HL-60 (cell line): ENCODE measurements around the gene LRRC7.

Experiments
- DNase-seq, 2 experiments: peaks; one replicate each; pipeline ENCODE4 v3.0.0-alpha.2; 2010 to 2020; ENCODE audit warnings: low read depth in 1 of 2, low spot score in 1 of 2
- H3K27ac ChIP-seq: fragments of 250-450 bp; sonication (Bioruptor Pico); replicated peaks from 2 replicates; pipeline ENCODE4 v1.5.1; 2020; ENCODE audit warnings: mild to moderate bottlenecking, moderate library complexity
- H3K27me3 ChIP-seq: fragments of 250-450 bp; sonication (Bioruptor Pico); 2 replicates; pipeline ENCODE4 v1.5.1; 2021; ENCODE audit warnings: mild to moderate bottlenecking, moderate library complexity; ENCODE audit not compliant: insufficient read depth, poor library complexity, severe bottlenecking
- H3K4me3 ChIP-seq: replicated peaks from 2 replicates; pipeline ENCODE4 v1.5.1; 2011; ENCODE audit warnings: mild to moderate bottlenecking, control low read depth, low read length; ENCODE audit not compliant: insufficient read depth
- CTCF ChIP-seq: IDR thresholded peaks from one replicate; pipeline ENCODE4 v1.5.1; 2011; ENCODE audit warnings: low read length, control low read depth, inconsistent platforms; ENCODE audit not compliant: insufficient read depth
- GABPA ChIP-seq: IDR thresholded peaks from 2 replicates; pipeline ENCODE4 v1.6.1; 2012; ENCODE audit warnings: low read depth
- POLR2AphosphoS5 ChIP-seq: IDR thresholded peaks from 2 replicates; pipeline ENCODE4 v1.6.1; 2012; ENCODE audit warnings: low read depth
- REST ChIP-seq: IDR thresholded peaks from 2 replicates; pipeline ENCODE4 v1.6.1; 2012; ENCODE audit warnings: low read depth; ENCODE audit not compliant: insufficient replicate concordance
- SPI1 ChIP-seq: IDR thresholded peaks from 2 replicates; pipeline ENCODE4 v1.6.1; 2012; ENCODE audit warnings: low read depth, mild to moderate bottlenecking, borderline replicate concordance

LRRC7 gene

GRCh38 chr1:69940231-69940630 is 372.5 kb downstream of the LRRC7 start:
- no peak overlapping the region for H3K27ac ChIP-seq
- no peak for DNase-seq
- no peak overlapping the region for H3K4me3 ChIP-seq
- TF ChIP-seq GABPA: no peak
- no peaks in the 10 kb centered on the region for H3K27me3 ChIP-seq

GRCh38 chr1:69940816-69941215 is 373.1 kb downstream of the LRRC7 start:
- H3K4me3 ChIP-seq: no peak overlapping the region
- TF ChIP-seq REST (no peak), CTCF (no peak)
- DNase-seq: no peak

GRCh38 chr1:69943030-69943429 is 375.3 kb downstream of the LRRC7 start:
- Histone ChIP-seq H3K27ac (no peak overlapping the region), H3K4me3 (no peak overlapping the region), H3K27me3 (no peaks in the 10 kb centered on the region)
- TF ChIP-seq CTCF (no peak), REST (no peak), SPI1 (no peak), POLR2AphosphoS5 (no peak), GABPA (no peak)
- no peak for DNase-seq

More at GRCh38 chr1:69940816-69941215, 373.1 kb downstream of the LRRC7 start:
- H3K27me3 ChIP-seq: no peaks in the 10 kb centered on the region
- H3K27ac ChIP-seq: no peak overlapping the region

GRCh38 chr1:69946935-69947334 is 379.2 kb downstream of the LRRC7 start:
- no peak overlapping the region for H3K4me3 ChIP-seq
- H3K27me3 ChIP-seq: no peaks in the 10 kb centered on the region
- TF ChIP-seq REST (no peak), GABPA (no peak), SPI1 (no peak), CTCF (no peak), POLR2AphosphoS5 (no peak)
- no peak for DNase-seq
- H3K27ac ChIP-seq: no peak overlapping the region
